Measurements from ENCODE around the gene GPATCH4. TPM values are rescaled to one million over a fixed set of nuclear protein-coding genes. Genes with fewer than 3 reads are reported as not detected.

GPATCH4 gene
- total RNA-seq, 2 experiments from 2014 or later, result 33.3 to 51.6 TPM

- Histone ChIP-seq H3K79me2 (ENCODE audit: insufficient read depth, low read depth, low read length) (no peaks in the 10 kb centered on the region), H3K9me3 (ENCODE audit: low read length) (no peaks in the 10 kb centered on the region), H3K27ac (ENCODE audit: low read depth, low read length, poor library complexity, severe bottlenecking) (no peak overlapping the region), H2AFZ (ENCODE audit: low read length) (no peak overlapping the region), H3K4me1 (ENCODE audit: insufficient read depth, low read length, poor library complexity, severe bottlenecking) (no peaks in the 10 kb centered on the region), H3K4me2 (ENCODE audit: low read length) (no peak overlapping the region), H3K9me2 (ENCODE audit: insufficient read depth, low read length) (no peaks in the 10 kb centered on the region), H4K20me1 (ENCODE audit: insufficient read depth, low read length) (no peaks in the 10 kb centered on the region), H3K36me3 (ENCODE audit: insufficient read depth, low read length) (peaks cover 22% of the 10 kb centered on the region), H3K4me3 (ENCODE audit: low read depth, low read length, poor library complexity, severe bottlenecking) (no peak overlapping the region)
- POLR2A ChIA-PET, result interaction anchor here (0.8 kb wide), 1 partner anchor 8 kb away, joined by 4 read pairs; no protein-coding TSS in a partner anchor
- no peak for TF ChIP-seq CTCF (conservative IDR thresholded peaks at IDR 0.05; ENCODE audit: low read length)
- TF ChIP-seq EZH2phosphoT487 (IDR thresholded peaks at IDR 0.05; ENCODE audit: borderline replicate concordance, low read depth, low read length), result no peak
- BruUV-seq (replicated peaks), result no TSS peak
- DNase-seq (ENCODE audit: low spot score), result no peak
- intact Hi-C loops (cut with micrococcal nuclease; ENCODE audit: unreplicated experiment), result no loop called here
- CTCF ChIA-PET (ENCODE audit: unreplicated experiment), result no interaction called here
Observed at GRCh38 chr1:156544592-156545102, 56.6 kb downstream of the GPATCH4 start.

Other genes with a start within 250 kb of the GPATCH4 start
- gene RHBG, start 232.3 kb downstream of the GPATCH4 start, total RNA-seq (2014; rRNA removed; shearing (Covaris generic)), result not detected in 2 replicates
- not detected in 2 replicates for gene RHBG, start 232.3 kb downstream of the GPATCH4 start, total RNA-seq (2022)
- gene MEF2D, start 100.7 kb downstream of the GPATCH4 start, total RNA-seq (2014; rRNA removed; shearing (Covaris generic)), result 23.4 and 42.7 TPM in 2 replicates
- gene MEF2D, start 100.7 kb downstream of the GPATCH4 start, total RNA-seq (2022), result 92.3 and 101 TPM in 2 replicates
- 22.4 and 26.1 TPM in 2 replicates for gene IQGAP3, start 28.9 kb downstream of the GPATCH4 start, total RNA-seq (2014; rRNA removed; shearing (Covaris generic))
- gene IQGAP3, start 28.9 kb downstream of the GPATCH4 start, total RNA-seq (2022), result 28.7 and 37.1 TPM in 2 replicates
- 2.8 and 3.6 TPM in 2 replicates for gene TTC24, start 21.8 kb downstream of the GPATCH4 start, total RNA-seq (2014; rRNA removed; shearing (Covaris generic))
- 11.9 and 12.4 TPM in 2 replicates for gene TTC24, start 21.8 kb downstream of the GPATCH4 start, total RNA-seq (2022)
- gene NAXE, start 9.7 kb downstream of the GPATCH4 start, total RNA-seq (2014; rRNA removed; shearing (Covaris generic)), result 71.6 and 81.5 TPM in 2 replicates
- gene NAXE, start 9.7 kb downstream of the GPATCH4 start, total RNA-seq (2022), result 56.1 and 61.1 TPM in 2 replicates
- gene HAPLN2, start 17.9 kb upstream of the GPATCH4 start, total RNA-seq (2014; rRNA removed; shearing (Covaris generic)), result 0.41 and 0.62 TPM in 2 replicates
- 1.1 and 1.4 TPM in 2 replicates for gene HAPLN2, start 17.9 kb upstream of the GPATCH4 start, total RNA-seq (2022)
- 0.44 TPM in 1 of 2 replicates, not detected in the other for gene BCAN, start 40.6 kb upstream of the GPATCH4 start, total RNA-seq (2014; rRNA removed; shearing (Covaris generic))
- gene BCAN, start 40.6 kb upstream of the GPATCH4 start, total RNA-seq (2022), result not detected in 2 replicates
- not detected in 2 replicates for gene NES, start 75.9 kb upstream of the GPATCH4 start, total RNA-seq (2014; rRNA removed; shearing (Covaris generic))
- gene NES, start 75.9 kb upstream of the GPATCH4 start, total RNA-seq (2022), result not detected in 2 replicates
- gene CRABP2, start 104.1 kb upstream of the GPATCH4 start, total RNA-seq (2014; rRNA removed; shearing (Covaris generic)), result 1.4 and 2.8 TPM in 2 replicates
- 1.5 and 2.1 TPM in 2 replicates for gene CRABP2, start 104.1 kb upstream of the GPATCH4 start, total RNA-seq (2022)
- 24.7 and 28.0 TPM in 2 replicates for gene METTL25B, start 127.0 kb upstream of the GPATCH4 start, total RNA-seq (2014; rRNA removed; shearing (Covaris generic))
- 45.6 and 54.1 TPM in 2 replicates for gene METTL25B, start 127.0 kb upstream of the GPATCH4 start, total RNA-seq (2022)
- 36.5 and 37.9 TPM in 2 replicates for gene ISG20L2, start 127.3 kb upstream of the GPATCH4 start, total RNA-seq (2014; rRNA removed; shearing (Covaris generic))
- gene ISG20L2, start 127.3 kb upstream of the GPATCH4 start, total RNA-seq (2022), result 71.3 and 74.1 TPM in 2 replicates
- 55.3 and 69.0 TPM in 2 replicates for gene MRPL24, start 139.6 kb upstream of the GPATCH4 start, total RNA-seq (2014; rRNA removed; shearing (Covaris generic))
- 49.3 and 56.6 TPM in 2 replicates for gene MRPL24, start 139.6 kb upstream of the GPATCH4 start, total RNA-seq (2022)
- gene HDGF, start 150.2 kb upstream of the GPATCH4 start, total RNA-seq (2014; rRNA removed; shearing (Covaris generic)), result 291 and 346 TPM in 2 replicates
- 315 and 329 TPM in 2 replicates for gene HDGF, start 150.2 kb upstream of the GPATCH4 start, total RNA-seq (2022)
- 53.7 and 54.0 TPM in 2 replicates for gene PRCC, start 166.1 kb upstream of the GPATCH4 start, total RNA-seq (2014; rRNA removed; shearing (Covaris generic))
- gene PRCC, start 166.1 kb upstream of the GPATCH4 start, total RNA-seq (2022), result 81.5 and 82.9 TPM in 2 replicates
- gene SH2D2A, start 215.4 kb upstream of the GPATCH4 start, total RNA-seq (2014; rRNA removed; shearing (Covaris generic)), result 5.5 and 5.8 TPM in 2 replicates
- 2.1 and 2.2 TPM in 2 replicates for gene SH2D2A, start 215.4 kb upstream of the GPATCH4 start, total RNA-seq (2022)